Sigmoid colon (tissue), 4 donors: ENCODE data around the gene SLC9A9.

ENCODE experiments used
- EP300 ChIP-seq, 4 donors: sonication (generic); formaldehyde crosslinking; IDR thresholded peaks; one replicate each; pipeline ENCODE4 v1.6.1; 2017; ENCODE audit warnings: antibody characterized with exemption in 4 of 4
- POLR2A ChIP-seq, 2 donors: fragments of 450-650 bp; IDR thresholded peaks; one replicate each; pipeline ENCODE4 v1.6.1; 2016; ENCODE audit warnings: antibody characterized with exemption in 2 of 2, mild to moderate bottlenecking in 2 of 2, moderate library complexity in 2 of 2
- POLR2AphosphoS5 ChIP-seq, 4 donors: sonication (generic); formaldehyde crosslinking; IDR thresholded peaks; one replicate each; pipeline ENCODE4 v1.6.1; 2017; ENCODE audit warnings: antibody characterized with exemption in 4 of 4
- TF ChIP-seq, protein P1 (sequence below), 4 experiments: fragments of 450-650 bp in 3 of 4; fragments of 200-600 bp in 1 of 4; IDR thresholded peaks; one replicate each; pipeline ENCODE4 v1.5.1; 2016 to 2019; ENCODE audit warnings: antibody characterized with exemption in 4 of 4, mild to moderate bottlenecking in 3 of 4, moderate library complexity in 2 of 4

DNA sequence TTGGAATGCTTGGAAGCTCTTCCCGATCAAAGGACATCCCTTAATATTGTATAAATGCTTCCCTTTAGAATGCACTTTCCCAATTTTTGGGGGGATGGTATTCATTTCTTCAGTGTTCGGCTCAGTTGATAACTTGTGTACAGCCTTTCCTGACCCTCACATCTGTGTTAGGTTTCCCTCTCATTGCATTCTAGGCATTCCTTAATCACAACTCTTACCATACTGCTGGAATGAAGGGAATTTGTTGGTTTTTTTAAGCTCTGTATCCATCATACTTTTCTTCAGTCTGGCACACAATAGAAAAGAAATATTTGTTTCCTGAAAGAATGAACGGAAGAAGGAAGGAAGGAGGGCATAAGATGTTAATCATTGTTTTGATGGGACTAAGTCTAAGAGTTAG, 609.2 kb downstream of the SLC9A9 start:
- TF ChIP-seq, protein P1, sequence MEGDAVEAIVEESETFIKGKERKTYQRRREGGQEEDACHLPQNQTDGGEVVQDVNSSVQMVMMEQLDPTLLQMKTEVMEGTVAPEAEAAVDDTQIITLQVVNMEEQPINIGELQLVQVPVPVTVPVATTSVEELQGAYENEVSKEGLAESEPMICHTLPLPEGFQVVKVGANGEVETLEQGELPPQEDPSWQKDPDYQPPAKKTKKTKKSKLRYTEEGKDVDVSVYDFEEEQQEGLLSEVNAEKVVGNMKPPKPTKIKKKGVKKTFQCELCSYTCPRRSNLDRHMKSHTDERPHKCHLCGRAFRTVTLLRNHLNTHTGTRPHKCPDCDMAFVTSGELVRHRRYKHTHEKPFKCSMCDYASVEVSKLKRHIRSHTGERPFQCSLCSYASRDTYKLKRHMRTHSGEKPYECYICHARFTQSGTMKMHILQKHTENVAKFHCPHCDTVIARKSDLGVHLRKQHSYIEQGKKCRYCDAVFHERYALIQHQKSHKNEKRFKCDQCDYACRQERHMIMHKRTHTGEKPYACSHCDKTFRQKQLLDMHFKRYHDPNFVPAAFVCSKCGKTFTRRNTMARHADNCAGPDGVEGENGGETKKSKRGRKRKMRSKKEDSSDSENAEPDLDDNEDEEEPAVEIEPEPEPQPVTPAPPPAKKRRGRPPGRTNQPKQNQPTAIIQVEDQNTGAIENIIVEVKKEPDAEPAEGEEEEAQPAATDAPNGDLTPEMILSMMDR (IDR thresholded peaks at IDR 0.05) = no peak
- TF ChIP-seq POLR2AphosphoS5 (IDR thresholded peaks at IDR 0.05) (no peak), POLR2A (IDR thresholded peaks at IDR 0.05) (no peak), EP300 (IDR thresholded peaks at IDR 0.05) (no peak)
